ENCODE measurements around the gene NTN5.
A peak's percentile ranks its signal among the peaks of the same experiment; 100 is the strongest.
"Not testable (repeated sequence)": the region's sequence is repeated elsewhere in the genome, so short reads cannot be mapped to it uniquely, and the experiment has no call there.

NTN5 gene

DNA sequence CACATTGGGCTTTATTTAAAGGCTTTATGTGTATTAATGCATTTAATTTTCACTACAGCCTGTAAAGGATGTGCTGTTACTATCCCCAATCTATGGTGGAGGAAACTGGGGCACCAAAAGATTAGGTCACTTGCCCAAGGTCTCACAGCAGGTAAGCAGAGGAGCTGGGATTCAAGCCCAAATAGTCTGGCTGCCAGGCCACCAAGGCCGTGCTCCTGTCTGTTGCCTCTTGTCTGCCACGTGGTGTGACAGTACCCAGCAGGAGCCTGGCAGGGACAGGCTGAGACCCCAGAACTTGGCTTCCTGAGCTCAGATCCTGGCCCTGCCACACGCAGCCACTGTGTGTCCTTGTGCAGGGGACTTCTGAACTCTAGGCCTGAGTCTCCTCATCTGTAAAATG, 4.5 kb downstream of the NTN5 start:
- no peak for DNase-seq

- DNase-seq = no peak
Measured at GRCh38 chr19:48665786-48666185, 7.0 kb downstream of the NTN5 start.

GRCh38 chr19:48664476-48664875, 8.3 kb downstream of the NTN5 start:
- DNase-seq = no peak

DNA sequence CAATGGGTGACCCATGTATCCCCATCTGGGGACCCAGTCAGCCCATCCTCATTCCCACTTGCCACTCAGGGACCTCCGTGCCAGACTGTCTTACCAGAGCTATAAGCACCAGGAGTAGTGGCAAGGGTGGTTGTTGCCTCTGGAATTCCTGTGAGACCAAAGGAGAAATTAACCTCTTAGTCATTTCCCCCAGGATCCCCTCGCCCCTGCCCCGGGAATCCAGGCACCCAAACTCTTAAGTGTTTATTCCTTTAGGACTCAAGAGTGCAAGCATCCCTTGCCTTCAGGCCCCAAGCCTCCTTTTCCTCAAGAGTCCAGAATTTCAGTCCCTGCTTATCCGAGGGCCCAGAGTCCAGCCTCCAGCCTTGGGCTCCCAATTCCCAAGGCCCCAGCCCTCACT, 9.2 kb downstream of the NTN5 start:
- no peak for DNase-seq

DNA sequence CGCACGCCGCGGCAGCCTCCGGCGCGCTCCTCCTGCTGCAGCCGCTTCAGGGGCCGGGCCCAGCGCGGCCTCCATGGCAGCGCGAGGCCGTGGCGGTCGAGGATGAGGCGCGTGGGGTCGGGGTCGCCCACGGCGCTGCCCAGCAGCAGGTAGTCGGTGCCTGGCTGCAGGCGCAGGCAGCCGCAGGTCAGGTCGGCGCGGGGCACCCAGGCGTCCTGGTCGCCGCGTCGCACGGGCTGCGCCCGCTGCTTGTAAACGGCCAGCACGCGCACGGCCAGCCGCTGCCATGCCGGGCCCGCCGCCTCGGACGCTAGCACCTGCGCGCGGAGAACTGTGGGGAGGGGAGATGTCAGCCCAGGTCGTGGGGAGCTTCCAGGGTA, 11.1 kb downstream of the NTN5 start:
- no peak for DNase-seq

GRCh38 chr19:48660852-48661710, 11.7 kb downstream of the NTN5 start:
- peak; percentile 91 for DNase-seq

DNA sequence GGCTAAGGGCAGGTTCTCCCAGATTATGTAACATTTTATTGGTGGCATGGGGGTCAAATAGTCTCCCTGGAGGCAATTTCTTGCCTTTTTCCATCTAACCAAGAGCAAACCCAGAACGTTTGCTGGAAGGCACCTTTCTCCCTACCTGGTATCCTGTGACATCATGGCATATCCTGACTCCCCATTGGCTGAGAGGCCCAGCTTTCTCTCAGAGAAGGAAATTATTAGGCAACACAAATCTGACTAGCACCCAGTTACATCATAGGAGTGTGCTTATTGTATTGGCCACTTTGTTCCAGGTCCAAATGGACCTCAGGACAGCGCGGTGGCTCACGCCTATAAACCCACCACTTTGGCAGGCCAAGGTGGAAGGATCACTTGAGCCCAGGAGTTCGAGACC, 13.0 kb downstream of the NTN5 start:
- DNase-seq = no peak

GRCh38 chr19:48658483-48658882, 14.3 kb downstream of the NTN5 start:
- no peak for DNase-seq

GRCh38 chr19:48657828-48658227, 15.0 kb downstream of the NTN5 start:
- DNase-seq = not testable (repeated sequence)

DNA sequence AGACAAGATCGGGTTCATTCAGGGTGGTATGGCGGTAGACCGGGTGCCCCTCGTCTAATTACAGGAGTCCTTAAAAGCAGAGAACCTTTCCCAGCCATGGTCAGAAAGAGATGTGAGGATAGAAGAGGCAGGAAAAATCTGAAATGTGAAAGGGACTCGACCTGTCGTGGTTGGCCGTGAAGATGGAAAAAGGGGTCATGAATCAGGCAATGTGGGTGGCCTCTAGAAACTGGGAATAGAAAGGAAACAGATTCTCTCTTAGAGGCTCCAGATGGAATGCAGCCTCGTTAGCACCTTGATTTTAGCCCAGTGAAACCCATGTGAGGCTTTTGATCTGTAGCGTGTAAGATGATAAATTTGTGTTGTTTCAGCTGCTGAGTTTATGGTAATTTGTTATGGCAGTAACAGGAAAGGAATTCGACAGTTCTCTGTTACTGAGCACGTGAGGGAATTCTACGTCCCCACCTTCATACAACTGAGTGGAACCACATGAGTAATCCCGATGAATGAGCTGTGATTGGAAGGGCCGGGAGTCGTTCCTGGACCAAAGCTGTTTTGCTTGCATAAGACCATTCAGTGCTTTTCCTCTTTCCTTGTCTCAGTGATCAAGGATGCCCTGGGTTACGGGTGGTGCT, 15.9 kb downstream of the NTN5 start:
- DNase-seq = no peak

DNA sequence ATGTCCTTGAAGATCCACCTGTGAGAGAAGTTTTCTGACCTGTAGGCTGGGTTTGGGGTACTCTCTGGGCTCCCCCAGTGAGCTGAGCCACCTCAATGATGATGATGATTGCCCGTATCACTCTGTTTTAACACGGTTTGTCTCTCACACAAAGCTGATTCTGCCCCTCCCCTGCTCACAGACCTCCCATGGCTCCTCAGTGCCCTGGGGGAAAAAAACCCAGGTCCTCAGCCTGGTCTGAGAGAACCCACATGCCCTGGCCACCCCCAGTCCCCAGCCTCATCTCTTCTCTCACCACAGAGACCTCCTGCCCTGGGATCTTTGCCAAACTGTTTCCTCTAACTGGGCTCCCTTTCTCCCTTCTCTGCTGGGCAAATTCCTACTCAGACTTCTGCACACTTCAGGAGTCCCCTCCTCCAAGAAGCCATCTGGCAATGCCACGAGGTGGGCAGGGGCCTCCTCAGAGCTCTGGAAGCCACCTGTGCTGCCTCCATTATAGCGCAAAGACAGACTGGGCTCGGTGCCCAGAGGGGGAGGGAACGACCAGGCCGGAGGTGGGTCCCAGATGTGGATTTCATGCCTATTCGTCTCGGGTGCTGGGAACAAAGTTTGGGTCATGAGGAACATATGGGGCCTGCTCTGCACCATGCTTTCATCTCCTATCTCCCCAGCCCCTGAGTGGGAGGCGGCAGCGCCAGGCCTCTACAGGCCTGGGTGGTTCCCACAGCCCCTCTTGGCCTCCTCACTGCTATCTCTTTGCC, 18.3 kb downstream of the NTN5 start:
- no peak for DNase-seq

- no peak for DNase-seq
Measured at GRCh38 chr19:48651683-48652048, 21.2 kb downstream of the NTN5 start.

DNA sequence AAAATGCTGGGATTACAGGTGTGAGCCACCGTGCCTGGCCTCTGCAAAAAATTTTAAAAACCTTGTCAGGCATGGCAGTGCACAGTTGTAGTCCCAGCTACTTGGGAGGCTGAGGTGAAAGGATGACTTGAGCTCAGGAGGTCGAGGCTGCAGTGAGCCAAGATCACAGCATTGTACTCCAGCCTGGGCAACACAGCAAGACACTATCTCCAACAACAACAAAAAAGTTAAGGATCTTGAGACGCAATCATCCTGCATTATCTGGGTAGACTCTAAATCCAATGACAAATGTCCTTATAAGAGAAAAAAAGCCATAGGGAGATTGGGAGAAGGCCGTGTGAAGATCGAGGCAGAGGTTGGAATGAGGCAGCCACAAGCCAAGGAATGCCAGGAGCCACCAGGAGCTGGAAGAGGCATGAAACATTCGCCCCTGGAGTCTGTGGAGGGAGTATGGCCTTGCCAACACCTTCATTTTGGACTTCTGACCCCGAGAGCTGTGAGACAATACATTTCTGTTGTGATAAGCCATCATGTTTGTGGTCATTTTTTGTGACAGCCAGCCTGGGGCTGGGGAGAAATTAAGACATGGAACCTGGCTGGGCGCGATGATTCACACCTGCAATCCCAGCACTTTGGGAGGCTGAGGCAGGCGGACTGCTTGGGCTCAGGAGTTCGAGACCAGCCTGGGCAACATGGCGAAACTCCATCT, 21.7 kb downstream of the NTN5 start:
- no peak for DNase-seq

- DNase-seq = no peak
Measured at GRCh38 chr19:48648134-48648533, 24.7 kb downstream of the NTN5 start.

DNA sequence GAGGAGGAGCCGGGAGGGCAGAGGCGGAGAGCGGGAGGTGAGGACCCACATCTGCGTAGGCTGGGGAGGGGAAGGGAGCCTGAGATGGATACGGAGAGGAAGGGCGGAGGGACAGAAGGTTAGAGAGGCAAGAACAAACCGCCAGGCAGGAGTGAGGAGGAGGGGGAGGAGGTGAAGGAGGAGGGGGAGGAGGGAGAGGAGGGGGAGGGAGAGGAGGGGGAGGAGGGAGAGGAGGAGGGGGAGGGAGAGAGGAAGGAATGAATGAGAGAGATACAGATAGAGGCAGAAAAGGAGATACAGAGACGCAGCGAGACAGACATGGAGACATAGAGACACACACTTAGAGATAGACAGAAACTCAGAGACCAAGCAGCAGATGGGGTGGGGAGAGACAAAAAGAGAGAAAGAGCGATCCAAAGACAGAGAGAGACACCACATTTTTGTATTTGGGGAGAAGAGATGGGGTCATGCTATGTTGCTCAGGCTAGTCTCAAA, 26.0 kb downstream of the NTN5 start:
- no peak for DNase-seq

GRCh38 chr19:48646001-48646721, 26.7 kb downstream of the NTN5 start, which contains the start of gene CA11:
Gene CA11 (minus strand): TSS chr19:48646187. CDS start chr19:48645632, 555 bp downstream.
- peak; percentile 92 for DNase-seq

- no peak for DNase-seq
Measured at GRCh38 chr19:48645620-48646000, 27.2 kb downstream of the NTN5 start.

GRCh38 chr19:48644839-48645619, 27.8 kb downstream of the NTN5 start:
- DNase-seq = peak; percentile 81

DNA sequence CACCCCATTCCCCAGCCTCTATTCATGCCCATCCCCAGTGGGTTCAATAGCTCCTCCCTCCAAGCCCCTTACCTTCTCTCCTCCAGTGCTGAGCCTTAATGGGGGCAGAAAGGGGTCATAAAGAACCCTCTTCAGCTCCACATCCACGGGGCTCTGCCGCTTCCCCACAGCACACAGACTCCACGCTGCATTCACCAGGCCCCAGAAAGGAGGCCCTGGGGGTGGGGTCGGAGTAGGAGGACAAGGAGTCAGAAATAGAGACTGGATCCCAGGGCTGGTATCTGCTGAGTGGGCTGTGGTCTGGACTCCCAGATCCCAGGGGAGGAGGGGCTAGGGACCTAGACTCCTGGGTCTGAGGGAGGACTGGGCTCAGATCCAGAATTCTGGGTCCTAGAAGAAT, 28.5 kb downstream of the NTN5 start:
- no peak for DNase-seq

- DNase-seq = no peak
Measured at GRCh38 chr19:48642862-48643261, 30.0 kb downstream of the NTN5 start.

DNA sequence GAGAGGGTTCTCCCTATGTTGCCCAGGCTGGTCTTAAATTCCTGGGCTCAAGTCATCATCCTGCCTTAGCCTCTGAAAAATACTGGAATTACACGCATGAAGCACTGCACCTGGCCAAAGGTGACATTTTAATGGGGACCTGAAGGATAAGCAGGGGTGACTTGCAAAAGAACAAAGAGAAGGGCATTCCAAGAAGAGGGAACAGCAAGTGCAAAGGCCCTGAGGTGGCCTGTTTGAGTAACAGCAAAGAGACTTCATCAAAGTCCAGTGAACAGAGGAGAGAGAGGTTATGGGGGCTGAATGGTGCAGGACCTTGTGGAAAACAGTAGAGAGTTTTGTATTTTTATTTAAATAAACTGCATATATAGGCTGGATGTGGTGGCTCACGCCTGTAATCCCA, 31.0 kb downstream of the NTN5 start:
- no peak for DNase-seq
